HG03039 (cell line): Measurements from ENCODE around the gene SNTB2.

Experiments
- ATAC-seq: cut with Tn5 transposase; IDR thresholded peaks from one replicate; pipeline ENCODE4 v1.9.1; 2021; ENCODE audit warnings: mild to moderate bottlenecking, moderate library complexity; ENCODE audit not compliant: unreplicated experiment

SNTB2 gene

GRCh38 chr16:69315486-69316311 lies 128.7 kb downstream of the SNTB2 start:
- ATAC-seq = no peak

DNA sequence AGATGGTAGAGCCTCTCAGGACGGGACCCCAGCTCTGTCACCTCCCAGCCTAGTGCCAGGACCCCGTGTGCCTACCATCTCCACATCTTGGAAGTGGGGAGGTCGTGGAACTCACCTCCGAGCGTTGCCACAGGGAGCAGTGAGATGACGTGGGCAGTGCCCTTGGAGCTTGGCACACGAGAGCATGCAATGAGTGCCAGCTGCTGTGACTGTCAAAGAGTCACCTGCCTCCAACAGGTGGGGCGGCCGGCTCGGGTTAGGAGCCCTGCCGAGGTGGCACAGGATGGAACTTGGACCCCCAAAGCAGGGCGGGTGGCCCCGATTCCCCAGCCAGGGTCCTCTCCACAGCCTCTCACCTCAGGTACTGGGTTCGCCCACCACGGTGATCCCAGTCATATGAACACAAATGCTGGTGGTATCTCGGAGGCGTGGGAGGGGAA lies 129.7 kb downstream of the SNTB2 start:
- ATAC-seq = no peak

DNA sequence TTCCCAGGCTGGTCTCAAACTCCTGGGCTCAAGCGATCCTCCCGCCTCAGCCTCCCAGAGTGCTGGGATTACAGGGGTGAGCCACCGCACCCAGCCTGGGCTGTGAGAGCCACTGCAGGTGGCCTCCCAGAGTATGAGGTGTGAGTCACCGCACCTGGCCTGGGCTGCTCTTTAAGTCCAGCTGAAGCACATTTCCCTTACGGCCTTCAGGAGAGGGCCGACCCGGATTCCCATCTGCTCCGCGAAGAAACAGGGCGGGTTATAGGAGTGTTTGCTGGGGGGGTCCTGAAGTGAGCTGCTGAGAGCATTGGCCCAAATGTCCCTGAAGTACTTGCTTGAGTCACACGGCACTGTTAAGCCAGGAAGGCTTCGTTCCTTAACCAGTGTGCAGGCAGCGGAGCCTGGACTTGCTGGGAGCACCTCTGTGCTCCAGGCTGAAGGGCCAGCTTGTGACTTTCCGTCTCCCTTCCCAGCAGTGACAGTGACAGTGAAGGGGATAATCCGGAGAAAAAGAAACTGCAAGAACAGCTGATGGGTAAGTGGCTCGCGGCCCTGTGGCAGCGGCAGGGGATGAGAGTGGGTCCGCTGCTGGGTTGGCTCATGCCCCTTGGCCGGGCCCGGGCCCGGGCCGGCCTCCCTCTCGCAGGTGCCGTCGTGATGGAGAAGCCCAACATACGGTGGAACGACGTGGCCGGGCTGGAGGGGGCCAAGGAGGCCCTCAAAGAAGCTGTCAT lies 131.4 kb downstream of the SNTB2 start:
- no peak for ATAC-seq

DNA sequence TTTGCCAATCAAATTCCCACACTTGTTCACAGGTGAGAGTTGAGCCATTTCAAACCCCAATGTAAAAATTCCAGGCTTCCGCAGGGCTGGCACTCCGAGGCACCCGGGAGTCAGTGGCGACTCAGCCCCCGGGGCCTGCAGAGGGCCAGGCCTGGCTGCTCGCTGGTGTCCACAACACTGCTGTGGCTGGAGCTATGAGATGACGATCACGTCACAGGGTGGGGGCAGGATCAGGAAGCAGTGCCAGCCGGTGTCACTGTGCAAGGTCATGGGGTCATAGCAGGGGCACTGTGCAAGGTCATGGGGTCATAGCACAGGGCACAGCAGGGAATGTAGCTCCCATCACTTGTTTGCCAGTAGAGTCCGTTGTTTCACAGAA lies 131.9 kb downstream of the SNTB2 start:
- no peak for ATAC-seq

DNA sequence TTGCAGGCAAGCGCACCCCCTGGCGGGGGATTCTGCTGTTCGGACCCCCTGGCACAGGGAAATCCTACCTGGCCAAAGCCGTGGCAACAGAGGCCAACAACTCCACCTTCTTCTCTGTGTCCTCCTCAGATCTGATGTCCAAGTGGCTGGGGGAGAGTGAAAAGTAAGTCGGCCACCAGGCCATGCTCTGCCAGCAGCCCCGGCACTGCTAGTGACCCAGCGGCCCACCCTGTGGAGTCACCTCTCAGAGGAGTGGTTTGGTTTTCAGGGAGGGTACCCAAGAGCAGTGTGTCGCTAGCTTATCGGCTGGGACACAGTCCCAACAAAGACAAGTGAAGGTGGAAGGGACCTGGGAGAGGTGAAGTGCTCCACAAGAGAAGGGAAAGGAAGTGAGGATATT lies 132.4 kb downstream of the SNTB2 start:
- ATAC-seq = no peak

DNA sequence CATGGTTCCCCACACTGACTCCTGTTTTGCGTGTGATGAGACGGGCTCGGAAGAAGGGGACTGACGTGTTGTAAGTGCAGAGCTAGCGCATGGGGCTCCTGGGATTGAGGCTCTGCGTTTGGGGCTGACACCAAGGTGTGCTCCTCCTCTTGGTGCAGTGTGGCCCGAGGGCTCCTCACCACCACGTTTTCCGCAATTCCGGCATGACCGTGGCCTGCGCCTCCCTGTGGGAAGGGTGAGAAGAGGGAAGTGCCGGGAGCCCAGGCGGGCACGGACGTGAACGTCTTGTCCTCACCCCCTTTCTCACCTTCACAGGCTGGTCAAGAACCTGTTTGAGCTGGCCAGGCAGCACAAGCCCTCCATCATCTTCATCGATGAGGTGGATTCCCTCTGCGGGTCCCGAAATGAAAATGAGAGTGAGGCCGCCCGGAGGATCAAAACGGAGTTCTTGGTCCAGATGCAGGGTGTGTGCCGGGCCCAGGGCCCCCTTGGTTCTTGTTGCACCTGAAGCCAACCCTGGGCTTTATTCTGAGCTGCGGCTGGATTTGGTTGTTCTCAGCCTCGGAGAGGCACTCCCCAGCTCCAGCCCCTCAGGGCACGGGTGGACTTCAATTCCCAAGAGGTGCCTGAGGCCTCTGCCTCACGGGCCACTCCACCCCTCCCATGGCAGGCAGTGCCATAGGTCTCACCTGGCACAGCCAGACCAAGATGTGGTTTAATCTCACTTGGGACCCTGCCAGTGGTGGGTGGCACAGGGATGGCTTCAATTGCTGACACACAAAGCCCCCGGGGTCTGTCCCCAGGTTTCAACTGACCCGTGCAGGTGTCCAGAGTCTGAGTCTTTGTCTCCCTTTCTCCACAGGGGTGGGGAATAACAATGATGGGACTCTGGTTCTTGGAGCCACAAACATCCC lies 133.1 kb downstream of the SNTB2 start:
- no peak for ATAC-seq

- ATAC-seq = no peak
Measured at GRCh38 chr16:69320740-69321073, 133.7 kb downstream of the SNTB2 start.

DNA sequence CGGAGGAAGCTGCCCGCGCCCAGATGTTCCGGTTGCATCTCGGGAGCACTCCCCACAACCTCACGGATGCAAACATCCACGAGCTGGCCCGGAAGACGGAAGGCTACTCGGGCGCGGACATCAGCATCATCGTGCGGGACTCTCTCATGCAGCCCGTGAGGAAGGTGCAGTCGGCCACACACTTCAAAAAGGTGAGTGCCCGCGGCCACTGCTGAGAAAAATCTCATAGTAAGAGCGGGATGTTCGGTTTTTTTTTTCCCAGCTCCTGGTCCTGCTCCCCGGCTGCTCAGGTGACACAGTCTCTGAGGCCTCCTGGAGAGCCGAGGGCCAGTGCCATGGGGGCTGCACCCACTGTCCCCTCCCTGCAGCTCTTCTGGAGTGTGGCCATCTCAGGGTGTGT lies 134.1 kb downstream of the SNTB2 start:
- no peak for ATAC-seq

DNA sequence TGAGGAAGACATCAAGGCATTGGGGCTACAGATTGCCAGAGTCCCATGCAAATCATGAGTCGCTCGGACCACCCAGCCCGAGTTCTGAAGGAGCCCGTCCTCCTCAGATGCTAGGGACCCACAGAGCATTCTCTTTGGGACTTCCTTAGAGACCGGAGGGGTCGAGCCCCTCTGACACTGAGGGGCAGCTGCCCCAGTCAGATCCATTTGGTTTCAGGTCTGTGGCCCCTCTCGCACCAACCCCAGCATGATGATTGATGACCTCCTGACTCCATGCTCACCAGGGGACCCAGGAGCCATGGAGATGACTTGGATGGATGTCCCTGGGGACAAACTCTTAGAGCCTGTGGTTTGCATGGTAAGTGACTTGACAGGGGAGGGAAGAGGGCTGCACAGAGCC lies 135.4 kb downstream of the SNTB2 start:
- no peak for ATAC-seq

DNA sequence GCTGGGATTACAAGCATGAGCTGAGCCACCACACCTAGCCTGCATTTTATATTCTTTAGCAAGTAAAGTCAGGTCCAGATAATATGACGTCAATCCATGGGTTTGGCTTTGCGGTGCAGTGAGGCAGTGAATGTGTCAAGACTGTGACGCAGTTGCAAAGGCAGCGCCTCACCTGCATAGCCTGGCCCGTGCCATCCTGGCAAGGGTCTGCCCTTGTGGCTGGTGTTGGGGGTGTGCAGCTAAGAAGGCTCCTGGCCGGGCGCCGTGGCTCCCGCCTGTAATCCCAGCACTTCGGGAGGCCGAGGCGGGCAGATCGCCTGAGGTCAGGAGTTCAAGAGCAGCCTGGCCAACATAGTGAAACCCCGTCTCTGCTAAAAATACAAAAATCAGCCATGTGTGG lies 136.5 kb downstream of the SNTB2 start:
- no peak for ATAC-seq

GRCh38 chr16:69324013-69324531 lies 137.1 kb downstream of the SNTB2 start:
- no peak for ATAC-seq

DNA sequence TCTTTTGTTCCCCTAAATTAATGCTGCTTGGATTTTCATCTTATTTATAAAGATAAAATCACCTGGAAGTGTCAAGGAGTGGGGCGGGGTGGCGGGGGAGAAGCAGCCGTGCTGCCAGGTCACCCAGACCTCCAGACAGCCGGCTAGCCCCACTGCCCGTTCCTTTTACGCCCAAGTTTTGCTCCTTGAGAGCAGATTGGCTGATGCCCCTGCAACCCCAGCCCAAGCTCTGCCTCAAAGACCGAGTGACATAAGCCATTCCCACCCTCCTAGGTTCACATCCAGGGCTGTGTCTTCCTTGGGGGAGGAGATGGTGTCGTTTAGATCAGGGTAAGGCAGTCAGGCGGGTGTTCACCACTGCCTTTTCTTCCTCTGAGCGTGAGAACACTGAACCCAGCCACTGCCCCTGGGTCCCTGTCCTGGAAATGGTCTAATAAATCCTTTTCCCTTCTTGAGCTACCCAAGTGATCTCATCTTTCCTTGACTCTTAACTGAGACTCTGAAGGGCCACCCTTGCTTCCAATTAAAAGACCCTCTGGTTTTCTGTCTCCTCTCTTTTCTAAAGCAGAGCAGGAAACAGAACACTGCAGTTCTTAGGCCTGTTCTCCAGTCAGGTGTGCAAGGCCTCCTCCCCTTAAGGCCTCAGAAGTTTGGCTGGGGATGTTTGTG lies 137.8 kb downstream of the SNTB2 start:
- ATAC-seq = no peak

- ATAC-seq = no peak
Measured at GRCh38 chr16:69325784-69326171, 138.8 kb downstream of the SNTB2 start.

GRCh38 chr16:69326172-69326873 lies 139.4 kb downstream of the SNTB2 start:
- no peak for ATAC-seq

DNA sequence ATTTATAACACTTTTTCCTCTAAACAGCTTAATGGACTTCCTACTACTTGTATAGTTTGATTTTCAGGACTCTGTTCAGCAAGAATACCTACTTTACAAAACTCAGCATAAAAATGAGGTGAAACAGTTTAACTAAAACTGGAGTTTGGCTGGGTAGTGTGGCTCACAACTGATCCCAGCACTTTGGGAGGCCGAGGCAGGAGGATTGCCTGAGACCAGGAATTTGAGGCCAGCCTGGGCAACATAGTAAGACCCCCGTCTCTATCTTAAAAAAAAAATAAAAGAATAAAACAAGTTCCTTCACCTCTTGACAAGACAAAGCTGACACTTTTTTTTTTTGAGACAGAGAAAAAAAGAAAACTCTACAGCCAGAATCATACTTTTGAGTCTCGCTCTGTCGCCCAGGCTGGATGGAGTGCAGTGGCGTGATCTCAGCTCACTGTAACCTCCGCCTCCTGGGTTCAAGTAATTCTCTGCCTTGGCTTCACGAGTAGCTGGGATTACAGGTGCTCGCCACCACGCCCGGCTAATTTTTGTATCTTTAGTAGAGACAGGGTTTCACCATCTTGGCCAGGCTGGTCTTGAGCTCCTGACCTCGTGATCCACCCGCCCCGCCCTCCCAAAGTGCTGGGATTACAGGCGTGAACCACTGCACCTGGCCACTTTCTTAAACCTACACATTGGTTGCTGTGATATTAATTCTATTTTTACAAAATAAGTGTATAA lies 140.8 kb downstream of the SNTB2 start:
- ATAC-seq = no peak

DNA sequence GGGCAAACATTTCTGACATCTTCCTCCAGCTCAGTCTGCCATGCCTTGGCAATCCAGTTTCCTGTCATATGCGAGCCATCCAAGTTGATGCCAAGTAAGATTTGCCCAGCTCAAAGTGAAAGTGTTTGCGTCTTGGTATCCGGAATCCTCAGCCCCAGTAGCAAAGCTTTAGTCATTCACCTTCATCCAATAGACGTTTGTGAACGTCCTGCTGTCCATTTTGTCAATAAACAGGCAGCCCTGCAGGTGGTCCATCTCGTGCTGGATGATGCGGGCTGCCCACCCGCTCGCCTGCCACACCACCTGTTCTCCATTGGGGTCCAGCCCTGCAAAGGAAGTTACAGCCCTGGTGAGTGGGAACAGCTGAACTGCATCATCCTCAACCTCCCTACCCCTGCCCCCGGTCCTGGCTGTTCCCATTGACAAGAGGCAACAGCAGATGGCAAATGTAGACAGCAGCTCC lies 141.9 kb downstream of the SNTB2 start:
- ATAC-seq = no peak

- peak; percentile 26 for ATAC-seq
Measured at GRCh38 chr16:69329369-69330285, 142.7 kb downstream of the SNTB2 start.
